GM23338 (cell line): ENCODE results near the gene PKD2L2. TPM values are rescaled to one million over a fixed set of nuclear protein-coding genes. Genes with fewer than 3 reads are reported as not detected.

Experiments
- ATAC-seq: fragments of 200-7000 bp; cut with Tn5 transposase; 3 replicates; pipeline ENCODE4 v1.9.1; 2020
- DNase-seq: peaks from one replicate; pipeline ENCODE4 v3.0.0-alpha.2; 2015; ENCODE audit warnings: low spot score
- H2AFZ ChIP-seq: fragments of 200-600 bp; sonication (generic); 2 replicates; pipeline ENCODE4 v1.8.0; 2016; ENCODE audit warnings: antibody characterized with exemption, mild to moderate bottlenecking, moderate library complexity
- H3F3A ChIP-seq: fragments of 200-600 bp; sonication (generic); replicated peaks from 2 replicates; pipeline ENCODE4 v1.8.0; 2017; ENCODE audit warnings: antibody characterized with exemption, mixed run types, low read depth
- H3K27ac ChIP-seq: fragments of 200-600 bp; sonication (generic); 2 replicates; pipeline ENCODE4 v1.6.1; 2016; ENCODE audit warnings: low read depth
- H3K27me3 ChIP-seq: fragments of 200-600 bp; sonication (generic); 2 replicates; pipeline ENCODE4 v1.8.0; 2016; ENCODE audit warnings: mild to moderate bottlenecking, mixed run types, moderate library complexity; ENCODE audit not compliant: insufficient read depth
- H3K36me3 ChIP-seq: fragments of 200-600 bp; sonication (generic); 2 replicates; pipeline ENCODE4 v1.8.0; 2016; ENCODE audit warnings: mild to moderate bottlenecking; ENCODE audit not compliant: insufficient read depth
- H3K4me1 ChIP-seq: fragments of 200-600 bp; sonication (generic); 2 replicates; pipeline ENCODE4 v1.8.0; 2016; ENCODE audit warnings: mild to moderate bottlenecking, moderate library complexity; ENCODE audit not compliant: insufficient read depth
- H3K4me2 ChIP-seq: fragments of 200-600 bp; sonication (generic); 2 replicates; pipeline ENCODE4 v1.7.1; 2017; ENCODE audit warnings: mixed run types
- H3K4me3 ChIP-seq: fragments of 200-600 bp; sonication (generic); 2 replicates; pipeline ENCODE4 v1.6.1; 2016; ENCODE audit warnings: mixed run types
- H3K79me2 ChIP-seq: fragments of 200-600 bp; sonication (generic); replicated peaks from 2 replicates; pipeline ENCODE4 v1.8.0; 2017; ENCODE audit warnings: mild to moderate bottlenecking; ENCODE audit not compliant: insufficient read depth
- H3K9me2 ChIP-seq: fragments of 200-600 bp; sonication (generic); 2 replicates; pipeline ENCODE4 v1.8.0; 2017; ENCODE audit not compliant: insufficient read depth
- H4K20me1 ChIP-seq: fragments of 200-600 bp; sonication (generic); replicated peaks from 2 replicates; pipeline ENCODE4 v1.8.0; 2017; ENCODE audit warnings: mild to moderate bottlenecking; ENCODE audit not compliant: insufficient read depth
- H3K27ac Mint-ChIP-seq: 2 replicates; pipeline ENCODE4 v1.8.0; 2020; ENCODE audit warnings: inconsistent platforms, mild to moderate bottlenecking, moderate library complexity, mixed read lengths
- H3K27me3 Mint-ChIP-seq: 3 replicates; pipeline ENCODE4 v1.8.0; 2022; ENCODE audit warnings: low read depth, mild to moderate bottlenecking, moderate library complexity, mixed read lengths, inconsistent platforms; ENCODE audit not compliant: insufficient read depth, poor library complexity
- H3K36me3 Mint-ChIP-seq: 3 replicates; pipeline ENCODE4 v1.8.0; 2021; ENCODE audit warnings: low read depth, mild to moderate bottlenecking, inconsistent platforms, moderate library complexity, mixed read lengths
- H3K4me1 Mint-ChIP-seq: 3 replicates; pipeline ENCODE4 v1.8.0; 2020; ENCODE audit warnings: mild to moderate bottlenecking, inconsistent platforms, mixed read lengths
- H3K4me3 Mint-ChIP-seq: 3 replicates; pipeline ENCODE4 v1.8.0; 2021; ENCODE audit warnings: moderate library complexity, mild to moderate bottlenecking, inconsistent platforms, mixed read lengths
- H3K9me3 Mint-ChIP-seq: 3 replicates; pipeline ENCODE4 v1.8.0; 2020; ENCODE audit warnings: moderate library complexity, mild to moderate bottlenecking, inconsistent platforms, mixed read lengths
- ETS1 ChIP-seq: IDR thresholded peaks from 2 replicates; pipeline ENCODE4 v1.6.1; 2016; ENCODE audit warnings: antibody characterized with exemption
- EZH2 ChIP-seq: fragments of 200-600 bp; sonication (generic); IDR thresholded peaks from one replicate; pipeline ENCODE4 v1.8.0; 2017; ENCODE audit warnings: antibody characterized with exemption, mild to moderate bottlenecking, low read depth; ENCODE audit not compliant: unreplicated experiment
- JUNB ChIP-seq: IDR thresholded peaks from one replicate; pipeline ENCODE4 v1.6.1; 2016; ENCODE audit warnings: antibody characterized with exemption; ENCODE audit not compliant: unreplicated experiment
- NANOG ChIP-seq: IDR thresholded peaks from 2 replicates; pipeline ENCODE4 v1.6.1; 2016; ENCODE audit warnings: antibody characterized with exemption, borderline replicate concordance
- POLR2AphosphoS5 ChIP-seq: IDR thresholded peaks from 2 replicates; pipeline ENCODE4 v1.6.1; 2016; ENCODE audit warnings: antibody characterized with exemption, low read depth
- REST ChIP-seq: IDR thresholded peaks from one replicate; pipeline ENCODE4 v1.6.1; 2018; ENCODE audit warnings: antibody characterized with exemption; ENCODE audit not compliant: unreplicated experiment
- STAT1 ChIP-seq: IDR thresholded peaks from one replicate; pipeline ENCODE4 v1.6.1; 2016; ENCODE audit warnings: antibody characterized with exemption; ENCODE audit not compliant: unreplicated experiment
- ZNF462 ChIP-seq: fragments of 250-450 bp; sonication (Bioruptor Pico); IDR thresholded peaks from 2 replicates; pipeline ENCODE4 v1.5.0; 2020; ENCODE audit warnings: mild to moderate bottlenecking, moderate library complexity
- polyA plus RNA-seq: library from polyadenylated mRNA; unstranded; fragments of >200 nt; fragmentation: Nextera tagmentation; extraction: Ambion mirVana; gene quantifications from 2 replicates; pipeline ENCODE4 v1.2.1, GENCODE V29; 2016
- total RNA-seq: library from RNA; depleted of rRNA; stranded (reverse); fragments of >200 nt; shearing (Covaris generic); gene quantifications from 2 replicates; pipeline ENCODE4 v1.2.3, GENCODE V29; 2014

Gene PKD2L2
- total and polyA plus RNA-seq, 2 experiments from 2014 or later: 0.16 TPM; not detected in 1

GRCh38 chr5:137902408-137903133, 13.3 kb downstream of the PKD2L2 start (continued):
- TF ChIP-seq ZNF462 (CRISPR knock-in tag): no peak

GRCh38 chr5:137914758-137915157, 25.5 kb downstream of the PKD2L2 start:
- H3K79me2 ChIP-seq: no peaks in the 10 kb centered on the region
- Mint-ChIP-seq H3K9me3 (peaks cover 5% of the 10 kb centered on the region), H3K27me3 (no peaks in the 10 kb centered on the region), H3K4me3 (no peak overlapping the region), H3K4me1 (no peaks in the 10 kb centered on the region), H3K36me3 (peaks cover 3% of the 10 kb centered on the region; the same call in 1 of the 3 replicates), H3K27ac (no peak overlapping the region)
- no peak for DNase-seq
- no peaks in the 10 kb centered on the region for H3K27me3 ChIP-seq
- H2AFZ ChIP-seq: no peak overlapping the region
- H3K4me1 ChIP-seq: no peaks in the 10 kb centered on the region
- no peak for ATAC-seq
- no peak overlapping the region for H3K27ac ChIP-seq
- H3K36me3 ChIP-seq: no peaks in the 10 kb centered on the region
- no peaks in the 10 kb centered on the region for H4K20me1 ChIP-seq
- no peak overlapping the region for H3K4me3 ChIP-seq
- H3K9me2 ChIP-seq: peaks cover 3% of the 10 kb centered on the region; the same call in 1 of the 2 replicates
- no peak overlapping the region for H3K4me2 ChIP-seq
- H3F3A ChIP-seq: no peaks in the 10 kb centered on the region
- no peak for TF ChIP-seq STAT1
- TF ChIP-seq ETS1: no peak
- TF ChIP-seq EZH2: no peak
- no peak for TF ChIP-seq POLR2AphosphoS5
- no peak for TF ChIP-seq REST
- no peak for TF ChIP-seq JUNB
- TF ChIP-seq NANOG: no peak
